ENCODE data around the gene CACNA2D3.

DNA sequence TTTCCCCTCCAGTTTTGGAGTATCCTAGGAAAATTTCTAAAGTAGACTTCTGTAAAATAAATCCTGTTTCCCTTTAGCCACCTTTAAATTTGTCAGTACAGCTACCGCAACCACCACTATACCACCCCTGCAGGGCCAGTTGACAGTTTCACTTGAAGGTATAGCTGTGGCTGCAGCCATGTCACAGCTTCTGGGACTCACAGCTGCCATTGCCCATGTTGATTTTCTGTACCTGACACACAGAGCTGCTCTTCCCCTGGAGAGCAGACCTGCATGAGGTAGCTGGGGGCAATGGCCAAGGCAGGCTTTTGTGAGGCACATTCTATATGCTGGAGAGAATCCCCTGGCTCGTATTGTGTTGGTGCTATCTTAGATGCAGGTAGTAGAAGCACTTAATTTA lies 460.1 kb downstream of the CACNA2D3 start:
- TF ChIP-seq, protein P1, sequence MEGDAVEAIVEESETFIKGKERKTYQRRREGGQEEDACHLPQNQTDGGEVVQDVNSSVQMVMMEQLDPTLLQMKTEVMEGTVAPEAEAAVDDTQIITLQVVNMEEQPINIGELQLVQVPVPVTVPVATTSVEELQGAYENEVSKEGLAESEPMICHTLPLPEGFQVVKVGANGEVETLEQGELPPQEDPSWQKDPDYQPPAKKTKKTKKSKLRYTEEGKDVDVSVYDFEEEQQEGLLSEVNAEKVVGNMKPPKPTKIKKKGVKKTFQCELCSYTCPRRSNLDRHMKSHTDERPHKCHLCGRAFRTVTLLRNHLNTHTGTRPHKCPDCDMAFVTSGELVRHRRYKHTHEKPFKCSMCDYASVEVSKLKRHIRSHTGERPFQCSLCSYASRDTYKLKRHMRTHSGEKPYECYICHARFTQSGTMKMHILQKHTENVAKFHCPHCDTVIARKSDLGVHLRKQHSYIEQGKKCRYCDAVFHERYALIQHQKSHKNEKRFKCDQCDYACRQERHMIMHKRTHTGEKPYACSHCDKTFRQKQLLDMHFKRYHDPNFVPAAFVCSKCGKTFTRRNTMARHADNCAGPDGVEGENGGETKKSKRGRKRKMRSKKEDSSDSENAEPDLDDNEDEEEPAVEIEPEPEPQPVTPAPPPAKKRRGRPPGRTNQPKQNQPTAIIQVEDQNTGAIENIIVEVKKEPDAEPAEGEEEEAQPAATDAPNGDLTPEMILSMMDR (IDR thresholded peaks at IDR 0.05) = no peak
- no peak for TF ChIP-seq POLR2AphosphoS5 (IDR thresholded peaks at IDR 0.05; ENCODE audit: insufficient read depth in 1 of 2, low read depth in 1 of 2)
